HCT116 (cell line): Measurements from ENCODE around the gene PPP1R15A.
"Not testable (repeated sequence)": the region's sequence is repeated elsewhere in the genome, so short reads cannot be mapped to it uniquely, and the experiment has no call there.

Source experiments
- ATF3 ChIP-seq: IDR thresholded peaks from 2 replicates; pipeline ENCODE4 v1.6.1; 2012
- CEBPB ChIP-seq: IDR thresholded peaks from 2 replicates; pipeline ENCODE4 v1.6.1; 2012; ENCODE audit warnings: low read depth
- CTCF ChIP-seq, 3 experiments: fragments of 200-600 bp in 1 of 3; sonication (generic) in 1 of 3; IDR thresholded peaks in 2 of 3; conservative IDR thresholded peaks in 1 of 3; 2 replicates each; pipeline ENCODE4 v1.5.1; 2012 to 2017; ENCODE audit warnings: low read depth in 2 of 3, low read length in 2 of 3, antibody characterized with exemption in 1 of 3, borderline replicate concordance in 1 of 3, control low read depth in 1 of 3, mild to moderate bottlenecking in 1 of 3, mixed read lengths in 1 of 3, mixed run types in 1 of 3, moderate library complexity in 1 of 3; ENCODE audit not compliant: insufficient read depth in 1 of 3
- POLR2A ChIP-seq: IDR thresholded peaks from 2 replicates; pipeline ENCODE4 v1.7.0; 2011; ENCODE audit warnings: borderline replicate concordance; ENCODE audit not compliant: insufficient read depth, insufficient read length; ENCODE audit errors: extremely low read depth
- POLR2AphosphoS5 ChIP-seq: IDR thresholded peaks from 2 replicates; pipeline ENCODE4 v1.6.1; 2011; ENCODE audit warnings: mild to moderate bottlenecking, low read depth, low read length, moderate library complexity
- SRF ChIP-seq: IDR thresholded peaks from 2 replicates; pipeline ENCODE4 v1.6.1; 2012; ENCODE audit warnings: low read depth
- YY1 ChIP-seq: IDR thresholded peaks from 2 replicates; pipeline ENCODE4 v1.6.1; 2011; ENCODE audit warnings: low read length, low read depth, moderate library complexity, mild to moderate bottlenecking; ENCODE audit not compliant: insufficient replicate concordance; ENCODE audit errors: extremely low read depth

- not testable (repeated sequence) for TF ChIP-seq CTCF (IDR thresholded peaks at IDR 0.05 in 2 of 3, conservative IDR thresholded peaks at IDR 0.05 in 1 of 3; ENCODE audit: borderline replicate concordance in 1 of 3, insufficient read depth in 1 of 3, low read depth in 2 of 3, low read length in 2 of 3); POLR2A; ATF3; CEBPB; YY1; SRF
- peak; percentile 44 for TF ChIP-seq POLR2AphosphoS5
Measured at GRCh38 chr19:48876043-48876981, 4.1 kb downstream of the PPP1R15A start.
